Left lung (tissue), 10 donors: Measurements from ENCODE around the gene HRG. TPM values are rescaled to one million over a fixed set of nuclear protein-coding genes. Genes with fewer than 3 reads are reported as not detected.

Experiments
- ATAC-seq: fragments of 200-7000 bp; cut with Tn5 transposase; one replicate; pipeline ENCODE4 v1.9.1; 2020; ENCODE audit warnings: moderate library complexity
- DNase-seq, 4 donors: peaks; one replicate each; pipeline ENCODE4 v3.0.0-alpha.2; 2013 to 2020
- H3K27ac ChIP-seq, 2 donors: fragments of 200-600 bp; sonication (generic) in 1 of 2; one replicate each; pipeline versions ENCODE4 v1.5.0 to v1.8.0; 2020 to 2021
- H3K27me3 ChIP-seq, 2 donors: fragments of 200-600 bp; sonication (generic) in 1 of 2; one replicate each; pipeline versions ENCODE4 v1.5.0 to v1.8.0; 2020 to 2021
- H3K36me3 ChIP-seq, 2 donors: fragments of 200-600 bp; sonication (generic) in 1 of 2; one replicate each; pipeline versions ENCODE4 v1.5.0 to v1.8.0; 2020 to 2021
- H3K4me1 ChIP-seq, 2 donors: fragments of 200-600 bp; one replicate each; pipeline ENCODE4 v1.8.0; 2021
- H3K4me3 ChIP-seq, 2 donors: fragments of 200-600 bp; sonication (generic) in 1 of 2; one replicate each; pipeline versions ENCODE4 v1.5.0 to v1.8.0; 2020 to 2021; ENCODE audit warnings: mild to moderate bottlenecking in 1 of 2
- H3K9me3 ChIP-seq, 2 donors: fragments of 200-600 bp; sonication (generic) in 1 of 2; one replicate each; pipeline versions ENCODE4 v1.5.0 to v1.8.0; 2020 to 2021
- CTCF ChIP-seq, 2 donors: fragments of 200-600 bp; sonication (generic) in 1 of 2; IDR thresholded peaks; one replicate each; pipeline versions ENCODE4 v1.5.0 to v1.8.0; 2021; ENCODE audit warnings: antibody characterized with exemption in 2 of 2
- intact Hi-C, 2 donors: fragments of 100-400 bp; cut with DNase I; formaldehyde crosslinking; loops; one replicate each; pipeline versions ENCODE4 v1.11.2 to v1.14.2; 2022
- polyA plus RNA-seq, 6 donors: library from polyadenylated mRNA; unstranded; fragments of 120-200 nt; gene quantifications; one replicate each; pipeline ENCODE4 v1.2.1, GENCODE V29; 2013; ENCODE audit not compliant: insufficient read length in 6 of 6
- total RNA-seq, 2 donors: library from RNA; stranded (reverse); fragmentation: NEBNext Ultra II Directional; extraction: Animal tissue kit (Norgen Biotek cat#: 25700); gene quantifications; one replicate each; pipeline ENCODE4 v1.2.1, GENCODE V29; 2021
- donor health status: DM: no; HTN: yes; CAD: no.
- donor health status: DM: no; HTN: no; CAD: no.

The HRG gene
- total and polyA plus RNA-seq, 8 donors, result 0.04 to 0.30 (median 0.07) TPM; not detected in 2

- Histone ChIP-seq H3K27me3 (no peaks in the 10 kb centered on the region), H3K36me3 (no peaks in the 10 kb centered on the region), H3K4me1 (no peaks in the 10 kb centered on the region), H3K9me3 (no peaks in the 10 kb centered on the region), H3K4me3 (no peak overlapping the region), H3K27ac (no peak overlapping the region)
- DNase-seq (no peak), ATAC-seq (no peak)
- no peak for TF ChIP-seq CTCF (IDR thresholded peaks at IDR 0.05)
- intact Hi-C loops, result no loop called here
These were observed 56.6 kb downstream of the HRG start for GRCh38 chr3:186722457-186722856.

GRCh38 chr3:186724911-186725310 lies 59.1 kb downstream of the HRG start:
- no peak for TF ChIP-seq CTCF (IDR thresholded peaks at IDR 0.05)
- intact Hi-C loops, result no loop called here
- Histone ChIP-seq H3K27ac (no peak overlapping the region), H3K27me3 (peaks cover 0 to 7% of the 10 kb centered on the region in 2 donors), H3K36me3 (no peaks in the 10 kb centered on the region), H3K9me3 (no peaks in the 10 kb centered on the region), H3K4me1 (no peaks in the 10 kb centered on the region), H3K4me3 (no peak overlapping the region)
- ATAC-seq (no peak), DNase-seq (no peak)

Other genes starting within 250 kb of the HRG start
- 1 to 10 TPM; 1.8 to 3.7 TPM for gene CRYGS, start 121.6 kb upstream of the HRG start, total RNA-seq
- 10 to 100 TPM in 2 of 6 donors, 1 to 10 TPM in 4; 6.5 to 10.6 (median 9.3) TPM for gene CRYGS, start 121.6 kb upstream of the HRG start, polyA plus RNA-seq
- 10 to 100 TPM; 11.6 to 12.1 TPM for gene TBCCD1, start 98.7 kb upstream of the HRG start, total RNA-seq
- 10 to 100 TPM; 17.8 to 23.0 (median 20.0) TPM for gene TBCCD1, start 98.7 kb upstream of the HRG start, polyA plus RNA-seq
- 10 to 100 TPM; 46.8 to 78.3 TPM for gene DNAJB11, start 95.3 kb upstream of the HRG start, total RNA-seq
- 10 to 100 TPM; 52.5 to 69.8 (median 58.0) TPM for gene DNAJB11, start 95.3 kb upstream of the HRG start, polyA plus RNA-seq
- not detected for gene AHSG, start 53.0 kb upstream of the HRG start, total RNA-seq
- 1 to 10 TPM in 2 of 6 donors, under 1 TPM in 1, not detected in 3; 0.09 to 5.7 (median 3.2) TPM for gene AHSG, start 53.0 kb upstream of the HRG start, polyA plus RNA-seq
- gene FETUB, start 25.6 kb upstream of the HRG start, total RNA-seq, result not detected
- not detected for gene FETUB, start 25.6 kb upstream of the HRG start, polyA plus RNA-seq
- gene KNG1, start 51.3 kb downstream of the HRG start, total RNA-seq, result not detected
- gene KNG1, start 51.3 kb downstream of the HRG start, polyA plus RNA-seq, result 1 to 10 TPM in 1 of 6 donors, under 1 TPM in 5; 0.26 to 1.2 (median 0.49) TPM
- gene EIF4A2, start 117.6 kb downstream of the HRG start, total RNA-seq, result 100 to 1,000 TPM; 344 to 435 TPM
- 100 to 1,000 TPM; 735 to 925 (median 830) TPM for gene EIF4A2, start 117.6 kb downstream of the HRG start, polyA plus RNA-seq
- gene RFC4, start 140.5 kb downstream of the HRG start, total RNA-seq, result 10 to 100 TPM; 12.9 to 21.1 TPM
- gene RFC4, start 140.5 kb downstream of the HRG start, polyA plus RNA-seq, result 10 to 100 TPM; 39.5 to 55.0 (median 45.2) TPM
- not detected for gene ADIPOQ, start 176.7 kb downstream of the HRG start, total RNA-seq
- gene ADIPOQ, start 176.7 kb downstream of the HRG start, polyA plus RNA-seq, result under 1 TPM in 4 of 6 donors, not detected in 2; 0.03 to 0.10 (median 0.06) TPM